Osteocyte (in vitro differentiated cells): ENCODE measurements around the gene SART3. TPM values are rescaled to one million over a fixed set of nuclear protein-coding genes. Genes with fewer than 3 reads are reported as not detected.

Experiments used
- DNase-seq: peaks from one replicate; pipeline ENCODE4 v3.0.0; 2021; ENCODE audit warnings: mixed read lengths; ENCODE audit not compliant: unreplicated experiment; ENCODE audit errors: extremely low spot score
- H3K27ac Mint-ChIP-seq: one replicate; pipeline ENCODE4 v1.8.0; 2021; ENCODE audit warnings: mild to moderate bottlenecking, mixed read lengths; ENCODE audit not compliant: unreplicated experiment
- H3K27me3 Mint-ChIP-seq: one replicate; pipeline ENCODE4 v1.8.0; 2021; ENCODE audit warnings: mixed read lengths; ENCODE audit not compliant: unreplicated experiment
- H3K36me3 Mint-ChIP-seq: one replicate; pipeline ENCODE4 v1.8.0; 2021; ENCODE audit warnings: mixed read lengths; ENCODE audit not compliant: unreplicated experiment
- H3K4me1 Mint-ChIP-seq: one replicate; pipeline ENCODE4 v1.8.0; 2021; ENCODE audit warnings: mixed read lengths; ENCODE audit not compliant: unreplicated experiment
- H3K4me3 Mint-ChIP-seq: one replicate; pipeline ENCODE4 v1.8.0; 2021; ENCODE audit warnings: mild to moderate bottlenecking, moderate library complexity, mixed read lengths; ENCODE audit not compliant: unreplicated experiment
- H3K9me3 Mint-ChIP-seq: one replicate; pipeline ENCODE4 v1.8.0; 2021; ENCODE audit warnings: mixed read lengths; ENCODE audit not compliant: unreplicated experiment
- total RNA-seq: library from RNA; stranded (reverse); gene quantifications from 2 replicates; pipeline ENCODE4 v1.2.1, GENCODE V29; 2021
- TF ChIP-seq, protein P1 (sequence below): fragments of 200-600 bp; sonication (generic); IDR thresholded peaks from 2 replicates; pipeline ENCODE4 v1.5.0; 2021; ENCODE audit warnings: antibody characterized with exemption, mild to moderate bottlenecking, moderate library complexity

The SART3 gene
- total RNA-seq, 1 donor from 2014 or later, result 47.2 TPM

DNA sequence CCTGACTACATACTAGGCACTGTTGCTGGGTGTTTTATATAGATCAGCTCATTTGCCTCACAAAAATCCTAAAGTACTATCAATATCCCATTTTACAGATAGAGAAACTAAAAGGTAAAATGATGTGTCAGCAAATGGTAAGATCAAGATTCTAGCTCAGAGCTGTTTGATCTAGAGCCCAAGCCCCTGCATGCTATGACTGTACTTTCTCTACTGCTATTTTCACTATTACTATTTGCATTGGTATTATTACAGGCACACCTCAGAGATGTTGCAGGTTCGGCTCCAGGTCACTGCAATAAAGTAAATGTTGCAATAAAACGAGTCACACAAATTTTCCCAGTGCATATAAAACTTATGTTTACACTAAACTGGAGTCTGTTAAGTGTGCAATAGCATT lies 12.3 kb upstream of the SART3 start:
- peaks cover 7% of the 10 kb centered on the region for H3K36me3 Mint-ChIP-seq
- H3K27me3 Mint-ChIP-seq, result no peaks in the 10 kb centered on the region
- H3K27ac Mint-ChIP-seq, result no peak overlapping the region
- H3K4me1 Mint-ChIP-seq, result peaks cover 18% of the 10 kb centered on the region
- no peaks in the 10 kb centered on the region for H3K9me3 Mint-ChIP-seq
- no peak overlapping the region for H3K4me3 Mint-ChIP-seq
- DNase-seq, result peak; percentile 3
- TF ChIP-seq, protein P1, sequence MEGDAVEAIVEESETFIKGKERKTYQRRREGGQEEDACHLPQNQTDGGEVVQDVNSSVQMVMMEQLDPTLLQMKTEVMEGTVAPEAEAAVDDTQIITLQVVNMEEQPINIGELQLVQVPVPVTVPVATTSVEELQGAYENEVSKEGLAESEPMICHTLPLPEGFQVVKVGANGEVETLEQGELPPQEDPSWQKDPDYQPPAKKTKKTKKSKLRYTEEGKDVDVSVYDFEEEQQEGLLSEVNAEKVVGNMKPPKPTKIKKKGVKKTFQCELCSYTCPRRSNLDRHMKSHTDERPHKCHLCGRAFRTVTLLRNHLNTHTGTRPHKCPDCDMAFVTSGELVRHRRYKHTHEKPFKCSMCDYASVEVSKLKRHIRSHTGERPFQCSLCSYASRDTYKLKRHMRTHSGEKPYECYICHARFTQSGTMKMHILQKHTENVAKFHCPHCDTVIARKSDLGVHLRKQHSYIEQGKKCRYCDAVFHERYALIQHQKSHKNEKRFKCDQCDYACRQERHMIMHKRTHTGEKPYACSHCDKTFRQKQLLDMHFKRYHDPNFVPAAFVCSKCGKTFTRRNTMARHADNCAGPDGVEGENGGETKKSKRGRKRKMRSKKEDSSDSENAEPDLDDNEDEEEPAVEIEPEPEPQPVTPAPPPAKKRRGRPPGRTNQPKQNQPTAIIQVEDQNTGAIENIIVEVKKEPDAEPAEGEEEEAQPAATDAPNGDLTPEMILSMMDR, result no peak

DNA sequence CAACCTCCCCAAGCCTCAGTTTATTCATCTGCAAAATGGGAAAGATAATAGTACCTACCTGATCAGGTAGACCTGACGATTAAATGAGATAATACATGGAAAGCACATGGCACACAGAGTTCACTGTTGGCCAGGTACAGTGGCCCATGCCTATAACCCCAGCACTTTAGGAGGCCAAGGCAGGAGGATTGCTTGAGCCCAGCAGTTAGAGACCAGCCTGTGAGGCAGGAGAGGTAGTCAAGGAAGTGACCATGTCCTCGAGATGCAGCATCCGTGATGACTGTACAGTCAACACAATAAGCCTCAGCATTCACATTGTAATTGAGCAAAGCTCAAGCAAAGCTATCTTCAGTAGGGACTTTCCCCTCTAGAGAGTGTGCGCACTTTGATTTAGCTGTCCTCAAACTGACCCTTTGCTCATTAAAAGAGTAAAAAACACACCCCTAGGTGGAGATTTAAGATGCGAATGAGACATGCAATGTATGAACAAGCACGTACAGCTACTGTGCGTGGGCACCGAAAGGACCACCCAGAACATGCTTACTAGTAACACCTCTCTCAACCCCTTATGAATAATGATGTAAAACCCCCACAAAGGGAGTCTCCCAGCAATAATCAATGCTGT lies 11.3 kb upstream of the SART3 start:
- no peak overlapping the region for H3K4me3 Mint-ChIP-seq
- no peaks in the 10 kb centered on the region for H3K27me3 Mint-ChIP-seq
- no peaks in the 10 kb centered on the region for H3K9me3 Mint-ChIP-seq
- peaks cover 13% of the 10 kb centered on the region for H3K4me1 Mint-ChIP-seq
- peaks cover 16% of the 10 kb centered on the region for H3K36me3 Mint-ChIP-seq
- no peak overlapping the region for H3K27ac Mint-ChIP-seq
- DNase-seq, result no peak
- TF ChIP-seq, protein P1, result no peak

DNA sequence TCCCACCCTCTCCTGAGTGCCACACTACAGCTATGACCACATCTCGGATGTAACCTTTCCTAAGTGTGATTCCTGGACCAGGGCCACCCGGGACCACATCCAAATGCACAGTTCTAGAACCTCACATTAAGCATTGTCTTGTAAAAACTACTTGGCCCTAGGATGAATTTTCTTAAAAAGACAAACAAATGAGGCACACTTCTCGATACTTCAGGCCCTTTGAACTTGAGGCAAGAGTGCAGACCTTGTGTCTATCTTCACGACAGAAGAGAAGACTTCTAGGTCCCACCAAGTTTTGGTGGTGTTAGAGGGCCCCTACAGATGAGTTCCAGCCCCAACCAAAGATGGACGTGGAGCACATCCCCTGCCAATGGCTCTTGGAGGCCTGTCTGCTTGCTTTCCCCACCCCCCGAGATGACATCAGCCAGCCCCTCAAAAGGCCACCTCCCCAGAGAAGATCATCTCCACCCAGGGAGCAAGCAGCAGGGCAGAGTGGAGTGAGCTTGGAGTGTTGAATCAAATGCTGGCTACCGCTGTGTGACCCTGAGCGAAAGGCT lies 10.7 kb upstream of the SART3 start:
- H3K9me3 Mint-ChIP-seq, result no peaks in the 10 kb centered on the region
- peaks cover 10% of the 10 kb centered on the region for H3K4me1 Mint-ChIP-seq
- H3K4me3 Mint-ChIP-seq, result no peak overlapping the region
- no peak for DNase-seq
- H3K36me3 Mint-ChIP-seq, result peaks cover 20% of the 10 kb centered on the region
- no peaks in the 10 kb centered on the region for H3K27me3 Mint-ChIP-seq
- no peak overlapping the region for H3K27ac Mint-ChIP-seq
- TF ChIP-seq, protein P1, result no peak

DNA sequence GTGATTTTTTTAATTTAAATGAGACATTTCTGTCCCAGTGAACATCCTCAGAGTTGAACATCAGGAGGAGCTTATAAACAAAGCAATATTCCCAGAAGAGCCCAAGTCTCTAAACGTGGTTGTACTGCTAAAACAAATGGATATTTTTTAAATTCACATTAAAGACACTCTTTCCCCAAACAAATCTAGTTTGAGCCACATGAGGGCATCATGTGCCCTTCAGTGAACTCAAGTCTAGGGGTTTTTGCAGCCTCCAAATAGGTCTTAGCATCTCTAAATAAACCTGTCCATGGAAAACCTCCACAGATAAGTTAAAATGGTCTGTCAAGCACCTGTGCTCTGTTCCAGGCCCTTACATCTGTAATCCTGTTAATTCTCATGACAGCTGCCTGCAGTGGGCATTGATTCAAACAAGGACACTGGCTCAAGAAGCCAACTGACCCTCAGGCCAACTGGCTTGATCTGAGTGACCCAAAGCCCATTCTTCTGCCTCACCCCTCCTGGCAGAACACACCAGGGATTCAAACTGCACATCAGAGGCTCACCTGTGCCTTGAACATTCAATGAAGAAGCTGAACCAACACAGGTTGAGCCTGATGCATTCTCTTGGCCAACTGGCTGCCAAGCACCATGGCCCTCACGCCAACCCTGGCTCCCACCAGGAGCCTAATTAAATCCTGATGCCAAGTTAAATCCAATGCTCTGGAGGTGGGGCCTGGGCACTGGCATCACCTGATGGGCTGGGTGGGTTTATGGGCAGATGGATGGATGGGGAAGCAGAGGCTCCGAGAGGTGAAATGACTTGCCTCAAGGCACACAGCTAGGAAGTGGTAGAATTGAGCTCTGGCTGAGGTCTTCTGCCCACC lies 10.0 kb upstream of the SART3 start:
- TF ChIP-seq, protein P1, result peak; percentile 70
- peaks cover 6% of the 10 kb centered on the region for H3K4me1 Mint-ChIP-seq
- H3K27me3 Mint-ChIP-seq, result no peaks in the 10 kb centered on the region
- peaks cover 25% of the 10 kb centered on the region for H3K36me3 Mint-ChIP-seq
- H3K9me3 Mint-ChIP-seq, result no peaks in the 10 kb centered on the region
- peak overlapping the region; percentile 33 for H3K27ac Mint-ChIP-seq
- DNase-seq, result peak; percentile 74
- no peak overlapping the region for H3K4me3 Mint-ChIP-seq
